GM21786 (cell line): ENCODE data around the gene FAM171A1.
"Not testable (repeated sequence)": the region's sequence is repeated elsewhere in the genome, so short reads cannot be mapped to it uniquely, and the experiment has no call there.

Source experiments
- ATAC-seq: cut with Tn5 transposase; IDR thresholded peaks from one replicate; pipeline ENCODE4 v1.9.1; 2021; ENCODE audit not compliant: unreplicated experiment

The FAM171A1 gene

DNA sequence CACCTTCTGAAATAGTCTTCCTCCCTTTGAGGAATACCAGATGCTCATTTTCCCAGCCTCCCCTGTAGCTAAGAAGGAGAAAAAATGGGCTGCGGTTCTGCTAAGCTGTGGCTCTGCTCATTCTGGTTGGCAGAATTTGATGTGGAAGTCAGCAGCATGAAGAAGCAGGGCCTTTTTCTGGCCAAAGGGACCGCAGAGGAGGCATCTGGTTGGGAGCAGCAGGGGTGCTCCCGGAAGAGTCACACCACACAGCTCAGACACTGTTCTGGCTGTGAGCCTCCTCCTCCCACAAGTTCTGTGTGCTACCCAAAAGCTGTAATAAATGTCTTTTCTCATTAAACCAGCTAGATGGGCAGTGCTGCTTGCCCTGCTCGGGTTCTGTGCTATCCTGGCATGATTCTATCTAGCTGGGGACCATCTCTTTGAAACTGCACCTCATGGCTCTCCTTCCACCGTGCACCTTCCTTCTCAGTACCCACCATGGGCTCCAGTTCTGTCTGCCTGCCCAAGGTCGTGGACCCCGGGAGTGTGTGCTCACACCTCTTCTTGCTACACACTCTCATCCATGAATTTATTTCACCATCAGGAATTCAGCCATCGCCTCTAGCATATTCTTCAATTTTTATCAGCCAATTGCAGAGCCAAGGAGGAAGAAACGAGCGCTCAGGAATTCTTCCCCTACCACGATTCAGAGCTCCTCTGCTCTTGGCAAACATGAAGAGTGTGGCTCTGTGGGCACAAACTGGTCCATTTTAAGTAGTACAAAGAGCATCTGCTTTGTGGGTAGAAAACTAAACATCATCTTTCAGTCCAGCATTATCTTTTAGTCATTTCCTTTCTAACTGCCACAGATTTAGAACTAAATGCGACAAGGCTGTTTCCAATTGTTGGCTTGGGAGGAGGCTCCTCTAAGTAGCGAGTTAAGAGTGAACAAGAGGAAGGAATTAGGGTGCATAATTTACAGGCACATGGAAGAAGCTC lies 76.9 kb downstream of the FAM171A1 start:
- ATAC-seq = no peak

DNA sequence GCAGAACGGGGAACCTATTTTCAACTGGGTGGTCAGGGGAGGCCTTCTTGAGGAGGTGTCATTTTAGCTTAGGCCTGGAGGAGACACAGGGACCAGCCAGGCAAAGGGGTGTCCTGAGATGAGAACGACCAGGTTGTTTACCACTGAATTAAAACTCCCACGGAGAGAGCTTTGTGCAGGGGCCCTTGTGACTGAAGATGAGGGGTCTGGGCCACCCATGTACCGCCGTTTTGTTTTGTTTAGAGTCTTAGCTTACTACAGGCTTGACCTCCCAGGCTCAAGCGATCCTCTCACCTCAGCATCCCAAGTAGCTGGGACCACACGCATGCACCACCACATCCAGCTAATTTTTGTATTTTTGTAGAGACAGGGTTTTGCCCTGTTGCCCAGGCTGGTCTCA lies 80.4 kb downstream of the FAM171A1 start:
- no peak for ATAC-seq

DNA sequence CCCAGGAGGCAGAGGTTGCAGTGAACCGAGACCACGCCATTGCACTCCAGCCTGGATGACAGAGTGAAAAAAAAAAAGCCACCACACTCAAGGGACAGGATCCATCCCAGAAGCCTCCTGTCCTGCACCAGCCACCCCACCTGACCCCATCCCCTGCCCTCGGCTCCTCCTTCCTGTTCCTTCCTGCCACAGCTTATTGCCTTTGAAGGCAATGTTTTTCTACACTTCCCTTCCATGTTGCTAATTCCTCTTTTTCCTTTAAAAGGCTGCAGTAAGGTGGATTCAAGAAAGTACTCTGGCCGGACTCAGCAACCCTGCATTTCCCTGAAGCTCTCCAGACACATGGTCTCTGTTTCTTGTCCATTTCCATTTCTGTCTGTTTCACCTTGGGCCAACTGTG lies 80.9 kb downstream of the FAM171A1 start:
- no peak for ATAC-seq

DNA sequence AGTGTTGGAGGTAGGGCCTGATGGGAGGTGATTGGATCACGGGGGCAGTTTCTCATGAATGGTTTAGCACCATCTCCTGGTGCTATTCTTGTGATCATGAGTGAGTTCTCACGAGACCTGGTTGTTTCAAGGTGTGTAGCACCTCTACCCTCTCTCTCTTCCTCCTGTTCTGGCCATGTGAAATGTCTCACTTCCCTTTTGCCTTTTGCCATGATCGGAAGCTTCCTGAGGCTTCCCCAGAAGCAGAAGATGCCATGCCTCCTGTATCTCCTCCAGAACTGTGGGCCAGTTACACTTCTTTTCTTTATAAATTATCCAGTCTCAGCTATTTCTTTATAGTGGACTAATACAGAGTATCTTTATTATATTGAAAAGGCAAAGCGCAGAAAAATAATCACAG lies 90.1 kb downstream of the FAM171A1 start:
- ATAC-seq = no peak

DNA sequence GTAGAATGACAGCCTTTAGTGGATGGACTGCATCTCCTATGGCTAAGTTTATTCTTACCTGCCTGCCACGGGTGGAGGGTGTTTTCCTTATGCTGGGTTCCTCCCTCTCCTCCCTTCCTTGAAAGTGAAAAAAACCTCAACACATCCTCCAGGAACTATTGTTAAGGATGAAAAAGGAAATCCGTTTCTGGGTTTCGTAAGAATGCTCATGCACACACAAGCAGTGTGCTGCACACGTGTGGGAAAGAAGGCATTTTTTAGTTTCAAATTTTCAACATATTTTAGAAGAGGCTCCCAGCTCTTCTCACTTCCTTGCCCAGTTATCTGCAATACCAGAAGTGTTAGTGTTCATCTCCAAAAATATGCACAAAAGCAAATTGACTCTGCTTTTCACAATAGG lies 90.6 kb downstream of the FAM171A1 start:
- no peak for ATAC-seq

DNA sequence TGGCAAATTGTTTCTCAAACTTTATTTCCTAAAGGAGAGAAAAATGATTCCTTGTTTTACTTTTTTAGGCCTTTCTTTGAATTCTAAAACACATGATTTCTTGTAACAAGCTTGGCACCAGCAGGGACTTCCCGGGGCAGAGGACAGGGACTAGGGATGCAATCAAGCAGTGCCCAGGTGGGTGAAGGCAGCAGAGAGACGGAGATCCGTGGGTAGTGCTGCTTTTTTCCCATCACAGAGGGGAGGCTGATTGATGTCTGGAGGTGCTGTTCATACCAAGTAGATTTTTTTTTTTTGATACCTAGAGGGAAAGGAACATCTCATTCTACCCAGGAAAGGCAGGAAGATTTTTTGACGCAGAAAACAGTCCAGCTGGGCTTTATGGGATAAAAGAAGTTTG lies 91.9 kb downstream of the FAM171A1 start:
- ATAC-seq = no peak

DNA sequence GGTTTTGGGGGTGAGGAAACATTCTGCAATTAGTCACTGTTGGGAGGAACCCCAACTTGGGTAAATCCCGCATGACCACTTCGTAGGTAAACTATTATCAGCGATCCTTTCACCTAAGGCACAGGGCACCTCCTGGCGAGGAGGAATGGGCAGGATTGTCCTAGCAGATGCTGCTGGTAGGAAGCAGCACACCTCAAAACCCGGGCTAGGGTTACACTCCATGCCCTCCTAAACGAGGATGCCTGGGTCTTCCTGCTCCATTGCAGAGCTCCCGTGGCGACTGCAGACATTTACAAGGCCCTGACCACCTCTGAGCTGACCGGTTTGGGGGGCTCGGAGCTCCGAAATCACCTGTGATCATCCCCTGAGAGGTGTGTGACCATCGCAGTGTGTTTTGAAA lies 92.3 kb downstream of the FAM171A1 start:
- ATAC-seq = no peak

DNA sequence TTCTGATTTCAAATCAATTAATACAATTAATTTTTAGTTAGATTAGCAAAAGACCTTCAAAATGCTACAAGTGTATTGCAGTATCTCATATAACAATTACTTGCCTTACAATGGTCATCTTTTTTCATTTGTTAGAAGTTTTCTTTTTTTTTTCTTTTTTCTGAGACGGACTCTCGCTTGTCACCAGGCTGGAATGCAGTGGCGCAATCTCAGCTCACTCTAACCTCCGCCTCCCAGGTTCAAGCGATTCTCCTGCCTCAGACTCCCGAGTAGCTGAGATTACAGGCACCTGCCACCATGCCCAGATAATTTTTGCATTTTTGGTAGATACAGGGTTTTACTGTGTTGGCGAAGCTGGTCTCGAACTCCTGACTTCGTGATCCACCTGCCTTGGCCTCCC lies 95.0 kb downstream of the FAM171A1 start:
- not testable (repeated sequence) for ATAC-seq

DNA sequence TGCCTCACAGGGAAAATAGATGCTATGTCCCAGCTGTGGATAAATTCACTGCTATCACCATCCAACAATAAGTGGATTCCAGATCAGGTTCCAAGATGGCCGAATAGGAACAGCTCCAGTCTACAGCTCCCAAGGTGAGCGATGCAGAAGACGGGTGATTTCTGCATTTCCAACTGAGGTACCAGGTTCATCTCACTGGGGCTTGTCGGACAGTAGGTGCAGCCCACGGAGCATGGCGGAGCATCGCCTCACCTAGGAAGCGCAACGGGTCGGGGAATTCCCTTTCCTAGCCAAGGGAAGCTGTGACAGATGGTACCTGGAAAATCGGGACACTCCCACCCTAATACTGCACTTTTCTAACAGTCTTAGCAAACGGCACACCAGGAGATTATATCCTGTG lies 101.3 kb downstream of the FAM171A1 start:
- not testable (repeated sequence) for ATAC-seq

DNA sequence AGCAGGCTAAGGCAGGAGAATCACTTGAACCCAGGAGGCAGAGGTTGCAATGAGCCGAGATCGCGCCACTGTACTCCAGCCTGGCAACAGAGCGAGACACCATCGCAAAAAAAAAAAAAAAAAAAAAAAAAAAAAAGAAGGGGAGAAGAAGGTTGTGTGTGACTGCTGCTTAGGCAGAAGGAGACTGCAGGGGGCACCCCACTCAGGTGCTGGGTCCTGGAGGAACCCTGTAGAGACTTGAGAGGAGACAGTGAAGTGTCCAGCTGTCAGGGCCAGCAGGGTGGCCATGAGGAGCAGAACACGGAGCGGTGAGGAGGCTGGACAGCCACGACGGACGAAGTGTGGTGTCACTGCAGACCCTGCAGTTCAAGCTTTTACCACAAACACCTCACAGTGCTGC lies 103.6 kb downstream of the FAM171A1 start:
- ATAC-seq = no peak

DNA sequence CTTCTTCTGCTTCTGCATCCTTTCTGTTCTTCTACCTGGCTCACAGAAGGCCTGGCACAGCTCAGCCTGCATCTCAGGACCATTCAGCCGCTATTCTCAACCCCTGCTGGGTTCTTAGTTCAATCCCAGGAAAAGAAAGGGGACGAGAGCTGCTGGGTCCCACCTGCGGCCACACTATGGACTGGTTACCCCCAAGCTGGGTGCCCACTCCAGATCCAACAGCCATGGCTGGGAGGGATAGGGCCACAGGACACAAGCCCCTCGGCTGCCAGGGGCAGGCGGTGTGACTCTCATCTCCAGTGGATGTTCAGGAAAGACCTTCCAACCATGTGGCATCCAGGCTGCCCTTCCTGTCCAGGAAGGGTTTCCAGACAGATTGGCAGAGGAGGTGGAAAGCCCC lies 105.0 kb downstream of the FAM171A1 start:
- no peak for ATAC-seq

DNA sequence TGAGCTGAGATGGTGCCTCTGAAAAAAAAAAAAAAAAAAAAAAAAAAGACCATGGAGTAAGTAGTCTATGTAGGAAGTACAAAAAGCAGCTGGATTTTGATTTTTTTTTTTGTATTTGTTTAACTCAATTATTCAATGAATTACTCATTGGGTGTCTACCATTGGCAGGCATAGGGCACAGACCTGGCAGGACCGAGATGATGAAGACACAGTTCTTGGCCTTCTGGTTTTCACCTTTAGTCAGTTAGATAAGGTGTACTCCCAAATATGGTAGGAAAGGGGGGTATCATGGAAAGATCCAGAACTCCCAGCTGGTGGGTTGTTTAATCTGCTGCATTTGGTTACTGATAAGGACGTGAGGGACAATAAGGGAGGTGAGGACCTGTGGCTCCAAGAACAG lies 105.5 kb downstream of the FAM171A1 start:
- ATAC-seq = no peak

DNA sequence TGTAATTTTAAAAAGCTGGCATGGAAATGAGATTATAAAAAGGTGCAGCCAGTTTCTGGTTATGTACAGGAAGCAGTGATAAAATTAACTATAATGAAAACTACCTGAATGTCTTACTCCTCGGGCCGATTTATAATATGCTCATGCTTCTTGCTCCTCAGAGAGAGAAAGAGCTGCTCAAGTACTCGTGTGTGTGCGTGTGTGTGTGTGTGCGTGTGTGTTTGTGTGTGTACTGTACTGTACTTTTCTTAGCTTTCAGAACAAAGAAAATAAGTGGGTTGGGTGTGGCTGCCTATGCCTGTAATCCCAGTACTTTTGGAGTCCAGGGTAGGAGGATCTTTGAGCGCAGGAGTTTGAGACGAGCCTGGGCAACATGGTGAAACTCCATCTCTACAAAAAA lies 106.0 kb downstream of the FAM171A1 start:
- no peak for ATAC-seq

DNA sequence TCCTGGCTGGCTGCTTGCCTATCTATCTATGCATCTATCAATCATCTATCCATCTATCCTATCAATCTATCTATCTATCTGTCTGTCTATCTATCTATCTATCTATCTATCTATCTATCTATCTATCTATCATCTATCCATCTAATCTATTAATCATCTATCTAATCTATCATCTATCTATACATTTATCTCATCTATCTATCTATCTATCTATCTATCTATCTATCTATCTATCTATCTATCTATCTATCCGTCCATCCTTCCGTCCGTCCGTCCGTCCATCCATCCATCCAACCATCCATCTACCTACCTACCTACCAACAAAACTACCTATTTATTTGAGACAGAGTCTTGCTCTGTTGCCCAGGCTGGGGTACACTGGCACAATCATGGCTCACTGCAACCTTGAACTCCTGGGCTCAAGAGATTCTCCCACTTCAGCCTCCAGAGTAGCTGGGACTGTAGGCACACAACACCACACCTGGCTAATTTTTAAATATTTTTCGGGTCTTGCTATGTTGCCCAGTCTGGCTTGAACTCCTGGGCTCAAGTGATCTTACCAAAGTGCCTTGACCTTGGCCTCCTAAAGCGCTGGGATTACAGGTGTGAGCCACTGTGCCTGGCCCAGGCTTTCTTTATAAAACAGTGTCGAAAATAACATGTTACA lies 107.3 kb downstream of the FAM171A1 start:
- no peak for ATAC-seq

DNA sequence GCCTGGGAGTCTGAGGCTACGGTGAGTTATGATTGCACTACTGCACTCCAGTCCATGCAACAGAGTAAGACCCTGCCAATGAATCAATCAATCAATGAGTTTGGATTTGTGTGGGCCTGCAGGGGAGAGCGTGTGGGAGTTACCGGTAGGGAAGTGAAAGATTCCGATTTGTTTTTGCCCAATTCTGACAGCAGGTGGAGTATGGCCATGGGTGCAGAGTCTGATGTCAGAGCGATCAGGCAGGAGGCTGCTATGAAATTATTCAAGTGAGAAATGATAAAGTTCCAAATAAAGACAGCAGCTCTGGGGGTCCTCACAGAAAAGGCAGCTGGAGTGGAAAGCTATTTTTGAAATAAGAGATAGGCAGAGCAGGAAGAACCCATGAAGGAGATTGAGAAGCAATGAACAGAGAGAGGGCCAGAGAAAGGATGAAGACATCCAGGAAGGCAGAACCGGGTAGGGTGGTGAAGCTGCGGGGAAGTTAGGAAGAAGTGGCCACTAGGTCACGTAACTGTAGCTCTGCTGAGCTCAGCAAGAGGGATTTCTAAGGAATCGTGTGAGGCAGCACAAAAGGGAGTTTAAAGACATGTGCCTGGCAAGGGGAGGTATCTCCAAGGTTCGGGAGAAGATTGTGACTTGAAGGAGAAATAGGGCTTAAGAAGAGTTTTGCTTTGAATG lies 108.9 kb downstream of the FAM171A1 start:
- no peak for ATAC-seq

DNA sequence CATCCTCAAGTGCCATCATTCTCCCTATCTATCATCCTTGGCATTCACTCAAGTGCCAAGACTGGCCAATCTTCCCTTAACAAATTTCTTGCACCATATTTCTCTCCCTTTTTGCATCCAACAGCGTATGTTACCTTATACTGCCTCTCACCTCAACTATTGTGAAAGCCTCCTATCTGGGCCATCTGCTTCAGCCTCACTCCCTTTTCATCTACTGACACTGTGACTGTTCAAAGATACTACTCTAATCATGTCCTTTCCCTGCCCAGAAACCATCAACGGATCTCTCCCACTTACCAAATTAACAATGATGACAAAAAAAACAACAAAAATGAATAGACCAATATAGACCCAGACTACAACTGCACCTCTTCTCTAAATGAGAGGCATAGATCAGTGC lies 112.0 kb downstream of the FAM171A1 start:
- no peak for ATAC-seq

DNA sequence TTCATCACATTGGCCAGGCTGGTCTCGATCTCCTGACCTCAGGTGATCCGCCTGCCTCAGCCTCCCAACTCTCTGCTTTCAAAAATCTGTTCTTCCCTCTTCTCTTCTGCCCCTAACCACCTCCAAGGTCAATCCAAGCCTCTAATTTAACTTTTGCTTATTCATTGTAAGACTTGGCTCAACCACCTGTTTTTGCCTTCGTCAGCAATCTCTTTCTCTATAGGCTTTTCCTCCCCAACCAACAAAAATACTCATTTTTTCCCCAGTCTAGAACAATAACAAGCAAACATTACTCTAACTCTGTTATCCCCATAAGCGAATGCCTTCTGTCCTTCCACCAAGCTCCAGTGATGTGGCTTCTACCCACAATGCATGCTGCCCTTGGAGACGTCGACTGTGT lies 112.8 kb downstream of the FAM171A1 start:
- no peak for ATAC-seq

DNA sequence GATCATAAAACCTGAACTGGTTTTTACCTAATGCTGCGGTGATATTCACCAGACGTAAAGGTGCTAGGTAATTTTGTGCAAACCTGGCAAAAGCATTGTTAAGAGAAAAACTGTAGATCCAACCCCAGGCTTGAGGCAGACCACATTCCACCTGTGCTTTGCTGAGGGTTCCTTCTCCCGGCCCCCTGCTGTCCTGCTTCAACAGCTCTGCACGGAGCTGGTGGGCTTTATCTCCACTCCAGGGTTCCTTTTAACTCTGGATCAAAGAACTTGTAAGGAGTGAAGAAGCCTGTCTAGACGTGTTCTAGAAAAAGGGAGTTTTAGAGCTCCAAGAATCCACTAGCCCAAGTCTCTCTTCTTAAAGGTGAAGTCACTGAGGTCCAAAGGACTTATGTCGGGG lies 115.1 kb downstream of the FAM171A1 start:
- ATAC-seq = no peak

DNA sequence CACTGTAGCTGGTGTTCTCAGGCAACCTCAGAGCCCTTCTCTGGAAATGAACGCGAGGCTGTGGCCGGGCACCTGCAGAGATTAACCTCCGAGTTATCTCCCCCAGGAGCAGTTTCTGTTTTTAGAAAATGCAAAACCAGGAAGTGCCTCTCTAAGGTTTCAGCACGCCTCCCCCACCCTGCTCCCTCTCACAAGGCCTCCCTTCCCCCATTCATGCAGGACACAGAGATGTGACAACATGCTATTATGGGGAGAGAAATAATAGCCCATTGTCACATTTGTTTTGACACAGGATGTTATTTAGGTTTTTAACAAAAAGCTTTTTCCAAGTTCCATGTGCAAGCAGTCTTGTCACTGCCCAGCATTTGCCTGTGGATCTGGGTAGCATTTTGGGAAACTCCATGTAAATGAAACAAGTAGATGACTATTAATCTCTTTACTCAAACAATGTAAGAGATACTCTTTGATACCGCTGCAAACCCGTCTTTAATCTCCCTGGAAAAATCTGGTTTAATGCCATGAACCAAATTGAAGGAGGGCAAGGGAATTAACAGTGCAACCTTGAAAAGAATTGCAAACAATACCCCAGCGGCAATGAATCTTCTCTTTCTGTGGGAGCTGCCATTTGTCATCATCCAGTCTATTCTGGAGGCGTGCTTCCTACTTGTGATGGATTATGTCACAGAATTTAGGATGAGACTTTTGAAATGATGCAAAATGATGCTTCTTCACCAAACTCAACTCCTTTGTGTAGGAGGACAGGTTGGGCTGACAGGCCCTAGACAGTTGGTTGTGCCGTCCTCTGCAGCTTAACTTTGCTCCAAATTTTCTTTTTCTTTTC lies 116.1 kb downstream of the FAM171A1 start:
- ATAC-seq = peak; percentile 48

DNA sequence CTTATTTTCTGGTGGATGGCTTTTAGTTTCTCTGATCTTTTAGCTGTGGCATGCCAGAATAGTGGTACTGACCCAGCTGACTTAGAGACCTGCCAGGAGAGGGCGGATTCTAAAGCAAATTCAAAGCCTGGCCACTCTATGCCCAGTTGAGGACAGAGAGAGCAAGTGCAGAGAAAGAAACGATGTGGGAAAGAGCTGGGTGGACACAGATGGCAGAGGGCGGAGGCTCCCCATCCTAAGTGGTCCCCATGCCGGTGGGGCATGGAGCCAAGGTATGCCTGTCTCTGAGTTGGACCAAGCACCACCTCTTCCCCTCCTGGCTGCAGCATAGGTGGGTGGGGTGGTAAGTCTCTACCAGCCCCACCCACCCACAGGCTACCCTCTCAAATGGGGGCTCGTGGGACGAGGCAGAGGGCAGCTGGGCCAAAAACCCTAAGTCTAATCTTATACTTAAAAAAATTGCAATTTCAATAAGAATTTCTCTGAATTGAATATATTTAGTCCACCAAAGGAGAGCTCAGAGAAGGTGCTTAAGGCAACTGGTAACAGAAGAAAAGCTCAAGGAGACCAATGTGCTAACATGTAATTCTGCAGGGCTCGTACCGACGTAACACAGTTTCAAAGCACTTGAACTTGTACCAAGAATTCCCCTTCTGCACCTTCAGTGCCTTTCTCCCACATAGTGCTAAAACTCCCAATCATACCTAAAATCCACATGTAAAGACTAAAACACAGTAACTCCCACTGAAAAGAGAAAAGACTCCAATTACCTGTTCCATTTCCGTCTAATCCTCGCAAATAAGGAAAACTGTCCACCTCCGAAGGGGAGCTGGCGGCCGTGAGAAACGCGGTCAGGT lies 116.9 kb downstream of the FAM171A1 start:
- no peak for ATAC-seq
